GM18951 (cell line): ENCODE results near the gene ALKBH6.
A peak's percentile ranks its signal among the peaks of the same experiment; 100 is the strongest.

Experiments
- POLR2A ChIP-seq: IDR thresholded peaks from 4 replicates; pipeline ENCODE4 v1.6.1; 2011; ENCODE audit warnings: mild to moderate bottlenecking; ENCODE audit not compliant: insufficient read length, insufficient read depth; ENCODE audit errors: extremely low read depth
- in situ Hi-C: fragments of 300-500 bp; cut with MboI; formaldehyde crosslinking; loops from one replicate; pipeline ENCODE4 v1.12.0; 2022; ENCODE audit warnings: low sequenced_read_pairs, mixed read lengths, inconsistent platforms; ENCODE audit not compliant: unreplicated experiment

ALKBH6 gene

DNA sequence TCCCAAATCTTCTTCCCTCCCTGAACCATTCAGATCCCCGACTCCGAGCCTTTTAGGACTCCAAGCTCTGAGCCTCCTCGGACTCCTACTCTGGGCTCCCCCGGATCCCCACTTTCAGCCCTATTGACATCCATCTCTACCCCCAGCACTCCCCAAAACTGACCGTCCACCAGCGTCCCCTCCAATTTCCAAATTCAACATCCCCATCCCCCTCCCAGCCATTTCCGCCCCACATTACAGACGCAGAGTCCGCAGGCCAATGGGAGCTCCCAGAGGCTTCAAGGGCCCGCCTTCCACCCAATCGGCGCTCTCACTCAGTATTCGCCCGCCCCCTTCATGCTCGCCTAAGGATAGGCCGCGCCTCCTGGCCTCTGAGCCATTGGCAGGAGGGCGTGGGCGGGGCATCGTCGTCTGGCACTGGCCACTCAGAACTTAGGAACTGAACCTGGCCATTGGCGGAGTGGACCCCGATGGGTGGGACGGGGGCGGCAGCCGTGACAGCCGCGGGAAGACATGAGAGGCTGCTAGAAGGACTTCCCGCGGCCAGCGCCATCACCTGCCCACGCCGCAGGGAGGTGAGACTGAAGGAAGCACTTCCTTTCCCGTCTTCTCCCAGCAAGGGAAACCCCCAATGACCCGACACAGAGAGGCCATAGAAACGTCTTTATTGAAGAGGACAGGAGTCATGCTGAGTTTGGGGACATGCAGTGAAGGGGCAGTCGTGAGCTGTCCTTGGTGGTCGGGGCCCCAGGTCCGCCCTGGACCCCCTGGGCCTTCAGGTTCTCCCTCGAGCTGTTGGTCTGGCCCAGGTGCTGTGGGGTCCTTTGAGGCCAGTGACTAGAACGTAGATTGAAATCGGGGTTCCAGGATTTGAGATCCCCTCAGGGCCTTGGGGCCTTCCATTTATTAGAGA, at the start of gene ALKBH6:
TSS of gene ALKBH6 (minus strand) at position 202 of the 913 bp plus-strand sequence. CDS start 816 bp downstream, outside the sequence.
- in situ Hi-C loops, result no loop called here
- peak; percentile 63 for TF ChIP-seq POLR2A

- TF ChIP-seq POLR2A, result no peak
- in situ Hi-C loops, result no loop called here
Observed at GRCh38 chr19:36061367-36061766, 47.4 kb upstream of the ALKBH6 start.

DNA sequence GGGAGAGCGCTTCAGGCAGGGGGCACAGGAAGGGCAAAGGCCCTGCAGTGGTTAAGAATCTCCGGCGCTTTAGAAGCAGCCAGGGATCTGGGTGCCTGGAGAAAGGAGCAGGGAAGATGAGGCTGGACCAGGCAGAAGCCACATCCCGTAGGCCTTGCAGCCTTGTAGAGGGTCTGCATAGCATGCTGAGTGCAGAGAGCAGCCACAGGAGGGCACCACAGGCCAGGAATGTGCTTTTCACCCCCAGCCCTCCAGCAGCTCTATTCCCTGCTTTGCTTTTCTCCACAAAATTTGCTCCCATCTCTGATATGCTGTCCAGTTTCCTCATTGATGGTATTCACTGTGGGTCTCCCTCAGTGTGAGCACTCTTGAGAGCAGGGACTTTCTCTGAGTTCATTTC, 46.4 kb upstream of the ALKBH6 start:
- in situ Hi-C loops, result no loop called here
- TF ChIP-seq POLR2A, result no peak

DNA sequence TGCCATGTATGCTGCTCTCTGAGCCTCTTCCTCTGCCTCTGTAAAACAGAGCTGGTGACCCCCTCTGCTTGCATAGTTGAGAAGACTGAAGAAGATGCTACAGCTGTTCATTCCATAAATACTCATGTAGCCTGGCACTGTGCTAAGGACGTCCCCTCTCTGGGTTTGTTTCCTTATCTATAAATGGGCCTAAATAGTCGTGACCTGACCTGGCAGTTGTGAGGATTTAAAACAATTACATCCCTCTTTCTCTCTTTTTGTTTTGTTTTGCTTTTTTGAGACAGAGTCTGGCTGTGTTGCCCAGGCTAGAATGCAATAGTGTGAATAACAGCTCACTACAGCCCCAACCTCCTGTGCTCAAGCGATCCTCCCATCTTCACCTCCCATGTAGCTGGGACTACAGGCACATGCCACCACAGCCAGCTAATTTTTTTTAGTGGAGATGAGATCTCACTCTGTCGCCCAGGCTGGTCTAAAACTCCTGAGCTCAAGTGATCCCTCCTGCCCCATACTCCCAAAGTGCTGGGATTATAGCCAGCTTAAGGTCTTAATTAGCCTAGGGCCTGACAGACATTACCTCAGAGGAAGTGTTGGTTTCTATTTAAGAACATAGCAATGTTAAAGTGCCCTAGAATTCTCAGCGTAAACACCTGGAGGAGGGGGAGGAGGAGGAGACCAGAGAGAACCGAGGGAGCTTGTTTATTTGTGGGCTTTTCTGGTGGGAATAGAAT, 45.3 kb upstream of the ALKBH6 start:
- TF ChIP-seq POLR2A, result no peak
- in situ Hi-C loops, result no loop called here

- TF ChIP-seq POLR2A, result no peak
- in situ Hi-C loops, result no loop called here
Observed at GRCh38 chr19:36058481-36059179, 44.6 kb upstream of the ALKBH6 start.

DNA sequence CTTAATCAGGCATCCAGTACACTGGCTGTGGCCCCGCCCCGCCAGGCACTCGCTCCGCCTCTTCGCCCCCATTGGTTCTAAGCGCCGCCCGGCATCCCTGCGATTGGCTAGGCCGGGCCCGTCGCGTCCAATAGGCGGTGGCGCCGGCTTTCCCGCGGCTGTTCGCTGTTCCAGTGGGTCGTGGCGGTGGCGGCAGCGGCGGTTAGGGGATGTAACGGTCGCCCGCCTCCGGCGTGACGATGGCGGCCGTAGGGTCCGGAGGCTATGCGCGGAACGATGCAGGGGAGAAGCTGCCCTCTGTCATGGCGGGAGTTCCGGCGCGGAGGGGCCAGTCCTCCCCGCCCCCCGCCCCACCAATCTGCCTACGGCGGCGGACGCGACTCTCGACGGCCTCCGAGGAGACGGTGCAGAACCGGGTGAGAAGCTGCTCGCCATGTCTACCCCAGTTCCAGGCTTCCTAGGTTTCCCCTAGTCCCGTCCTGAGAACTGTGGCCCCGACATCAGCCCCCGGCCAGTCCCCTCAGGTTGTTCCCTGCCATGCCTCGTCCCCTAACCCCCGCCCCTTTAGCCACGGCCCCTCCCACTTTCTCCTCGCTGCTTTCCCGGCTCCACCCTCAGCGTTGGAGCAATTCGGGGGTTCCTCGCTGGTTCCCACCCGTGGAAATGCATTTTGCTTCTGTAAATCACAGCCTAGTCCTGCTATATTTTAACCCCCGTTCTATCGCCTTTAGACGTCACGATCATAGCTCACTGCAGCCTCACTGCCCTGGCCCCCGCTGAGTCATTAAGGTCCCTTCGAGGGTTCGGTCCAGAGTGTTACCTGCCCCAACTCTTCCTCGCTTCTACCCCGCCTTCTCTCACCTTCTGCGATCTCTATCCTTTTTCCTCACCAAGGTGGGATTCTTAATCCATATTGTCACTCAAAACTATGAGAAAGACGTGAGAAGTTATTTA, 41.0 kb upstream of the ALKBH6 start, which contains the start of gene WDR62:
TSS of gene WDR62 (plus strand) at position 165 of the 954 bp plus-strand sequence. CDS start at position 240, 75 bp downstream.
- peak; percentile 72 for TF ChIP-seq POLR2A
- in situ Hi-C loops, result no loop called here

GRCh38 chr19:36054119-36054732, 40.2 kb upstream of the ALKBH6 start, which contains the start of gene THAP8:
Gene THAP8 (minus strand): TSS chr19:36054285. CDS start chr19:36054217, 68 bp downstream.
- in situ Hi-C loops, result no loop called here
- peak; percentile 70 for TF ChIP-seq POLR2A

DNA sequence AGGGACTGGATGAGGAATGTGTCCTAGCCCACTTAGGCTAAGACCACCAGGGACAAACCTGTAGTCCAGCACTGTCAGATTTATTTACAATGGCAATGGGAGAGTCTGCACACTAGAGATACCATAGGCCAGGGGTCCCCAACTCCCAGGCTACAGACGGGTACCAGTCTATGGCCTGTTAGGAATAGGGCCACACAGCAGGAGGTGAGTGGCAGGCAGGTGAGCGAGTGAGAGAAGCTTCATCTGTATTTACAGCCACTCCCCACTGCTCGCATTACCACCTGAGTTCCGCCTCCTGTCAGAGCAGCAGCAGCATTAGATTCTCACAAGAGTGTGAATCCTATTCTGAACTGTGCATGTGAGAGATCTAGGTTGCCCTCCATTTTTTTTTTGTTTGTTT, 37.6 kb upstream of the ALKBH6 start:
- in situ Hi-C loops, result no loop called here
- TF ChIP-seq POLR2A, result no peak

DNA sequence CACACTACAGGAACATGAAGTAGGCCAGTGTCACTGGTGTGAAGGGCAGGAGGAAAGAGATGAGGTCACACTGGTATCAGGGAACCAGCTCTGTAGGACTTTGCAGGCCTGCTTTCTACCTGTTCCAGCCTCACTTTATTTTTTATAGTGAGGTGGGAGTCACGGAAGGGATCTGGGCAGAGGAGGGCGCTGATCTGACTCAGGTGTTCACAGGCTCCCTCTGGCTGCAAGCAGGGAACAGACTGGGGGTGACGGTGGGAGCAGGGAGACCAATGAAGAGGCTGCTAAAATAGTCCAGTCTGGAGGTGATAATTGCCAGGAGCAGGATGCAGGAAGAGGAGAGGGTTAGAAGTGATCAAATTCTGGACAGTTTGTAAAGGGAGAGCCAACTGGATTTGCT, 37.2 kb upstream of the ALKBH6 start:
- no peak for TF ChIP-seq POLR2A
- in situ Hi-C loops, result no loop called here

- in situ Hi-C loops, result no loop called here
- TF ChIP-seq POLR2A, result no peak
Observed at GRCh38 chr19:36049080-36049698, 35.2 kb upstream of the ALKBH6 start.

DNA sequence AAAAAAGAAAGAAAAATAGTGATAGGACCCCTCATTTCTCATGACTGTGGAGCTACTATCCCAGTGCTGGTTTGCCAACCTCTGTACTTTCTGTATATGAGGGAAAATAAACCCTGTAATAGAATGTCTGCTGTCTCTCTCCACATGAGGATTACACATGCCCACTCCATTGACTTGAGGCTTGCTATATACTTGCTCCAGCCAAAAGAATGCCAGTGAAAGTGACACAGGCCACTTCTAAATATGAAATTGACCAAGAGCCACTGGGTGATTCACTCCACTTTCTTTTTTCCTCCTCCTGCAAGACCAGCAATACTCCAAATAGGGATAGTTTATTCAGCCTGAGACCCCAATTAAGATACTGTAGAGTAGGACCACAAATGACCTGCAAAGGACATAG, 33.8 kb upstream of the ALKBH6 start:
- in situ Hi-C loops, result no loop called here
- no peak for TF ChIP-seq POLR2A
